ENCODE data around the gene PSMC4. TPM values are rescaled to one million over a fixed set of nuclear protein-coding genes. Genes with fewer than 3 reads are reported as not detected.

Gene PSMC4
- total RNA-seq, 1 experiment from 2014 or later: 111 TPM

GRCh38 chr19:39995794-39996193 is 24.8 kb downstream of the PSMC4 start:
- H4K91ac ChIP-seq (ENCODE audit: insufficient read length, low read depth, low read length): no peak overlapping the region
- H3K4me1 ChIP-seq (ENCODE audit: insufficient read depth, low read length): no peaks in the 10 kb centered on the region
- no peak overlapping the region for H4K5ac ChIP-seq (ENCODE audit: insufficient read length, low read depth, low read length)
- no peak overlapping the region for H2AK5ac ChIP-seq (ENCODE audit: insufficient read length, low read length)
- no peak for TF ChIP-seq CTCF (conservative IDR thresholded peaks at IDR 0.05)
- H4K8ac ChIP-seq (replicated peaks; ENCODE audit: insufficient read length, low read depth, low read length): no peak overlapping the region
- H3K23me2 ChIP-seq (ENCODE audit: insufficient read length, low read depth, low read length, poor library complexity, severe bottlenecking): peaks cover 4% of the 10 kb centered on the region
- no peak overlapping the region for H3T11ph ChIP-seq (ENCODE audit: low read length)
- no peak for DNase-seq
- H3K4me2 ChIP-seq (ENCODE audit: insufficient read depth, insufficient read length, low read length): peak overlapping the region; percentile 88
- H2BK15ac ChIP-seq (ENCODE audit: low read depth, low read length): no peak overlapping the region
- H3K27ac ChIP-seq (ENCODE audit: insufficient read length, low read depth, low read length): no peak overlapping the region
- no peak overlapping the region for H3K9ac ChIP-seq (ENCODE audit: extremely low read depth, insufficient read length, low read length)
- H3K27me3 Mint-ChIP-seq (ENCODE audit: low read depth): no peaks in the 10 kb centered on the region
- no peak overlapping the region for H2BK20ac ChIP-seq (ENCODE audit: low read depth, low read length, poor library complexity, severe bottlenecking)
- H4K20me1 ChIP-seq (ENCODE audit: control insufficient read depth, insufficient read depth, insufficient read length): no peaks in the 10 kb centered on the region
- no peak overlapping the region for H3K4ac ChIP-seq (ENCODE audit: low read depth, low read length)
- no peak overlapping the region for H3K23ac ChIP-seq (ENCODE audit: insufficient read length, low read depth, low read length)
- H3K9me3 Mint-ChIP-seq: peaks cover 18 to 28% of the 10 kb centered on the region in 2 experiments
- H3K79me1 ChIP-seq (ENCODE audit: insufficient read depth, low read depth, low read length, poor library complexity, severe bottlenecking): no peaks in the 10 kb centered on the region
- WGBS (ENCODE audit: extremely low coverage, insufficient read length, low lambda C conversion rate): no CpG with 5 or more reads among the region's 1 CpG
- H3K36me3 Mint-ChIP-seq (ENCODE audit: insufficient read depth in 1 of 3, low read depth in 3 of 3): peaks cover 13 to 25% (median 21%) of the 10 kb centered on the region in 3 experiments
- no peak overlapping the region for H3K27ac Mint-ChIP-seq
- no peak overlapping the region for H2AFZ ChIP-seq (ENCODE audit: low read length)
- no peak overlapping the region for H3K56ac ChIP-seq (ENCODE audit: insufficient read length, low read depth, low read length)
- H3K4me3 Mint-ChIP-seq: peak overlapping the region; percentile 89 to 100
- H3K9me3 ChIP-seq (ENCODE audit: control insufficient read depth, low read depth, low read length): peaks cover 11% of the 10 kb centered on the region
- H3K18ac ChIP-seq (ENCODE audit: insufficient read length, low read depth, low read length): no peak overlapping the region
- no peak overlapping the region for H2BK120ac ChIP-seq (ENCODE audit: low read depth, low read length, poor library complexity, severe bottlenecking)
- H3K4me1 Mint-ChIP-seq: peaks cover 10 to 18% of the 10 kb centered on the region in 2 experiments
- no peak overlapping the region for H2BK12ac ChIP-seq (ENCODE audit: insufficient read length, low read depth, low read length)
- no peaks in the 10 kb centered on the region for H3K27me3 ChIP-seq (ENCODE audit: insufficient read depth, low read length)
- no peak overlapping the region for H3K14ac ChIP-seq (ENCODE audit: insufficient read depth, low read length)
- peaks cover 4% of the 10 kb centered on the region; the same call in 1 of the 2 replicates for H3K79me2 ChIP-seq (ENCODE audit: insufficient read depth, low read length)
- no peak overlapping the region for H2BK5ac ChIP-seq (ENCODE audit: insufficient read length, low read length)
